Mesodermal cell (in vitro differentiated cells): ENCODE results near the gene ERGIC3.
"Not testable (repeated sequence)": the region's sequence is repeated elsewhere in the genome, so short reads cannot be mapped to it uniquely, and the experiment has no call there.

Experiments used
- H3K27ac ChIP-seq: 2 replicates; pipeline ENCODE4 v1.7.0; 2013; ENCODE audit warnings: mild to moderate bottlenecking, low read depth, low read length, moderate library complexity; ENCODE audit not compliant: severe bottlenecking
- H3K36me3 ChIP-seq: 2 replicates; pipeline ENCODE4 v1.7.1; 2013; ENCODE audit warnings: mild to moderate bottlenecking, low read length, moderate library complexity; ENCODE audit not compliant: control insufficient read depth, insufficient read depth
- H3K4me1 ChIP-seq: one replicate; pipeline ENCODE4 v1.7.1; 2013; ENCODE audit warnings: mild to moderate bottlenecking, low read length; ENCODE audit not compliant: insufficient read depth, control insufficient read depth, poor library complexity, severe bottlenecking
- H3K4me3 ChIP-seq: 2 replicates; pipeline ENCODE4 v1.7.0; 2013; ENCODE audit warnings: low read length, control low read depth, mild to moderate bottlenecking; ENCODE audit not compliant: insufficient read depth, poor library complexity, severe bottlenecking; ENCODE audit errors: extremely low read depth
- H3K9me3 ChIP-seq: 2 replicates; pipeline ENCODE4 v1.7.1; 2013; ENCODE audit warnings: mild to moderate bottlenecking, low read length, moderate library complexity; ENCODE audit not compliant: control insufficient read depth
- WGBS, 2 experiments: methylation state at CpG; one replicate each; pipeline ENCODE4 v1.1.5; 2013; ENCODE audit warnings: missing lambda C conversion rate in 2 of 2; ENCODE audit not compliant: insufficient coverage in 2 of 2; 5-methylcytosine and 5-hydroxymethylcytosine counted together

The ERGIC3 gene

GRCh38 chr20:35517767-35518166 is 24.1 kb upstream of the ERGIC3 start:
- H3K4me3 ChIP-seq, H3K4me1 ChIP-seq, H3K9me3 ChIP-seq, H3K27ac ChIP-seq: not testable (repeated sequence)
- peaks cover 13% of the 10 kb centered on the region for H3K36me3 ChIP-seq
- 77 to 82% methylated on average over 4 of the region's 5 CpGs for WGBS, 2 experiments

GRCh38 chr20:35518955-35519354 is 22.9 kb upstream of the ERGIC3 start:
- Histone ChIP-seq H3K27ac (no peak overlapping the region), H3K9me3 (no peaks in the 10 kb centered on the region), H3K4me1 (peaks cover 4% of the 10 kb centered on the region), H3K36me3 (peaks cover 8% of the 10 kb centered on the region), H3K4me3 (no peak overlapping the region)
- WGBS, 2 experiments = 89 to 93% methylated on average over 4 to 8 of the region's 9 CpGs

GRCh38 chr20:35523298-35523888 is 18.5 kb upstream of the ERGIC3 start:
- H3K36me3 ChIP-seq = no peaks in the 10 kb centered on the region
- WGBS, 2 experiments = 86 to 90% methylated on average over 4 to 5 of the region's 6 CpGs
- H3K27ac ChIP-seq = no peak overlapping the region
- no peaks in the 10 kb centered on the region for H3K4me1 ChIP-seq
- H3K4me3 ChIP-seq = no peak overlapping the region
- no peaks in the 10 kb centered on the region for H3K9me3 ChIP-seq

GRCh38 chr20:35525639-35526038 is 16.2 kb upstream of the ERGIC3 start:
- H3K9me3 ChIP-seq = no peaks in the 10 kb centered on the region
- 85 to 91% methylated on average over 1 of the region's 1 CpG for WGBS, 2 experiments
- no peaks in the 10 kb centered on the region for H3K36me3 ChIP-seq
- no peaks in the 10 kb centered on the region for H3K4me1 ChIP-seq
- no peak overlapping the region for H3K4me3 ChIP-seq
- no peak overlapping the region for H3K27ac ChIP-seq

- Histone ChIP-seq H3K36me3 (no peaks in the 10 kb centered on the region), H3K4me3 (no peak overlapping the region), H3K27ac (no peak overlapping the region), H3K9me3 (no peaks in the 10 kb centered on the region), H3K4me1 (no peaks in the 10 kb centered on the region)
- 91 to 95% methylated on average over 7 to 10 of the region's 12 CpGs for WGBS, 2 experiments
Observed at GRCh38 chr20:35527122-35527769, 14.6 kb upstream of the ERGIC3 start.

GRCh38 chr20:35529552-35529951 is 12.3 kb upstream of the ERGIC3 start, which contains the start of gene C20orf173:
C20orf173 (minus strand) TSS chr20:35529652; CDS start chr20:35529373, 279 bp downstream.
- Histone ChIP-seq H3K4me3 (no peak within 1 kb of the TSS), H3K4me1 (no peaks in the 10 kb centered on the region), H3K27ac (no peak within 1 kb of the TSS), H3K36me3 (no peaks in the 10 kb centered on the region), H3K9me3 (no peaks in the 10 kb centered on the region)
- WGBS, 2 experiments = 80% methylated on average over 1 of the region's 2 CpGs; no CpG with 5 or more reads in 1 of the 2 experiments

GRCh38 chr20:35539756-35540212 is 2.1 kb upstream of the ERGIC3 start:
- Histone ChIP-seq H3K9me3 (no peaks in the 10 kb centered on the region), H3K27ac (no peak overlapping the region), H3K4me3 (no peak overlapping the region), H3K4me1 (peaks cover 4% of the 10 kb centered on the region), H3K36me3 (peaks cover 20% of the 10 kb centered on the region)
- 69 to 81% methylated on average over 11 of the region's 11 CpGs for WGBS, 2 experiments

GRCh38 chr20:35541118-35541782 is 628 bp upstream of the ERGIC3 start:
- Histone ChIP-seq H3K4me3 (peak overlapping the region; percentile 70), H3K27ac (no peak overlapping the region), H3K36me3 (peaks cover 23% of the 10 kb centered on the region), H3K4me1 (peaks cover 4% of the 10 kb centered on the region), H3K9me3 (no peaks in the 10 kb centered on the region)
- 18 to 23% methylated on average over 7 to 8 of the region's 13 CpGs for WGBS, 2 experiments

- H3K4me1 ChIP-seq = peaks cover 4% of the 10 kb centered on the region
- H3K27ac ChIP-seq = no peak overlapping the region
- peaks cover 40% of the 10 kb centered on the region for H3K36me3 ChIP-seq
- H3K9me3 ChIP-seq = no peaks in the 10 kb centered on the region
- H3K4me3 ChIP-seq = no peak overlapping the region
- 100% methylated on average over 1 of the region's 1 CpG; no CpG with 5 or more reads in 1 of the 2 experiments for WGBS, 2 experiments
Observed at GRCh38 chr20:35542990-35543389, 1.1 kb downstream of the ERGIC3 start.

GRCh38 chr20:35544436-35544835 is 2.6 kb downstream of the ERGIC3 start:
- H3K36me3 ChIP-seq = peaks cover 54% of the 10 kb centered on the region
- 94 to 96% methylated on average over 15 of the region's 16 CpGs for WGBS, 2 experiments
- peaks cover 4% of the 10 kb centered on the region for H3K4me1 ChIP-seq
- no peaks in the 10 kb centered on the region for H3K9me3 ChIP-seq
- no peak overlapping the region for H3K4me3 ChIP-seq
- no peak overlapping the region for H3K27ac ChIP-seq
